Lower leg skin (tissue), 4 donors: Measurements from ENCODE around the gene THAP8. TPM values are rescaled to one million over a fixed set of nuclear protein-coding genes. Genes with fewer than 3 reads are reported as not detected.

ENCODE experiments used
- DNase-seq, 2 donors: peaks; one replicate each; pipeline ENCODE4 v3.0.0-alpha.2; 2019; ENCODE audit warnings: low spot score in 2 of 2
- H3K4me3 ChIP-seq: fragments of 200-600 bp; sonication (generic); 2 replicates; pipeline ENCODE4 v1.5.1; 2017; ENCODE audit warnings: mild to moderate bottlenecking, low read depth; ENCODE audit not compliant: poor library complexity, severe bottlenecking
- POLR2A ChIP-seq, 2 donors: fragments of 450-650 bp; IDR thresholded peaks; one replicate each; pipeline ENCODE4 v1.6.1; 2016 to 2017; ENCODE audit warnings: antibody characterized with exemption in 2 of 2, mild to moderate bottlenecking in 1 of 2, moderate library complexity in 1 of 2
- WGBS, 2 donors: methylation state at CpG; one replicate each; pipeline ENCODE4 v1.1.5; 2018; 5-methylcytosine and 5-hydroxymethylcytosine counted together
- intact Hi-C: fragments of 100-400 bp; cut with DNase I; formaldehyde crosslinking; loops from one replicate; pipeline ENCODE4 v1.15.0; 2023; ENCODE audit warnings: low total_unique reads
- total RNA-seq, 4 donors: library from RNA; depleted of rRNA; stranded (reverse); fragments of >200 nt; gene quantifications; one replicate each; pipeline ENCODE4 v1.1.0, GENCODE V29; 2016
- TF ChIP-seq, protein P1 (sequence below), 3 donors: fragments of 450-650 bp; IDR thresholded peaks; one replicate each; pipeline ENCODE4 v1.5.1; 2016; ENCODE audit warnings: antibody characterized with exemption in 3 of 3, mild to moderate bottlenecking in 3 of 3, moderate library complexity in 2 of 3

THAP8 gene
- total RNA-seq, 4 donors from 2014 or later = 9.1 to 27.4 (median 9.5) TPM

DNA sequence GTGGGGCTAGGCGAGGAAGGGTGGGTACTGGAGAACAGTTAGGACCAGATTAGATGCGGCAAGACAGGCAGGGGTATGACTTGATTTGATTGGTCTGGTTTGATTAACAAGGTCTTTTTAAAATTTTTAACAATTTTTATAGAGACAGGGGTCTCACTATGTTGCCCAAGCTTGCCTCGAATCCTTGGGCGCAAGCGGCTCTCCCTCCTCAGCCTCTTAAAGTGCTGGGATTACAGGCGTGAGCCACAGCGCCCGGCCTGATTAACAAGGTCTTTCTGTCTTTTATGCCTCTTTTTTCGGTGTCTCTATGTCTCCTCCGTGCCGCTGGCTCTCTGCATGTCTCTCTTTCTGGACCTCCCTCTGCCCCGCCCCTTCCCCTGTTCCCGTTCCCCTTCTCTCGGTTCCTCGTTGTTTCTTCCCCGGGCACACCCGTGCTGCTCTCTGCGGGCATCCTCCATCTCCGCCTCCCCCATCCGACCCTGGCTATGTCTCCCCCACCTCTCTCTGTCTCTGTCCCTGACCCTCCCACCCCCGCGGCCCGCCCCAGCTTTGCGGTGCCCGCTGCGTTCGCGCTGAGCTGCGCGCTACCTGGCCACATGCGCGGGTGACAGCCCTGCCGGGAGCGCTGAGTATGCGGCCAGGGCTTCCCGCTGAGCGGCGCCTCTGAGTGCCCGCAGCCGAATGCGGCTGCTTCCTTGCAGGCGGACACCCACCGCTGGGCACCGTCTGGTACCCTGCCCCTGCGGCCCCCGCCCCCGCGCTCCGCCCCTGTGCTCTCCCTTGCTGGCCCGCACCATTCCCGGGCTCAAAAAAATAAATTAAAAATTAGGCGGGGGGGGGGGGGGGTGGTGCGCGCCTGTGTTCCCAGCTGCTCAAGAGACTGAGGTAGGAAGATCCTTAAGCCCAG lies 67.2 kb downstream of the THAP8 start:
- peak; percentile 38 to 88 for DNase-seq
- 8 to 11% methylated on average over 38 to 54 of the region's 54 CpGs for WGBS, 2 donors
- H3K4me3 ChIP-seq = no peak overlapping the region
- TF ChIP-seq, protein P1, sequence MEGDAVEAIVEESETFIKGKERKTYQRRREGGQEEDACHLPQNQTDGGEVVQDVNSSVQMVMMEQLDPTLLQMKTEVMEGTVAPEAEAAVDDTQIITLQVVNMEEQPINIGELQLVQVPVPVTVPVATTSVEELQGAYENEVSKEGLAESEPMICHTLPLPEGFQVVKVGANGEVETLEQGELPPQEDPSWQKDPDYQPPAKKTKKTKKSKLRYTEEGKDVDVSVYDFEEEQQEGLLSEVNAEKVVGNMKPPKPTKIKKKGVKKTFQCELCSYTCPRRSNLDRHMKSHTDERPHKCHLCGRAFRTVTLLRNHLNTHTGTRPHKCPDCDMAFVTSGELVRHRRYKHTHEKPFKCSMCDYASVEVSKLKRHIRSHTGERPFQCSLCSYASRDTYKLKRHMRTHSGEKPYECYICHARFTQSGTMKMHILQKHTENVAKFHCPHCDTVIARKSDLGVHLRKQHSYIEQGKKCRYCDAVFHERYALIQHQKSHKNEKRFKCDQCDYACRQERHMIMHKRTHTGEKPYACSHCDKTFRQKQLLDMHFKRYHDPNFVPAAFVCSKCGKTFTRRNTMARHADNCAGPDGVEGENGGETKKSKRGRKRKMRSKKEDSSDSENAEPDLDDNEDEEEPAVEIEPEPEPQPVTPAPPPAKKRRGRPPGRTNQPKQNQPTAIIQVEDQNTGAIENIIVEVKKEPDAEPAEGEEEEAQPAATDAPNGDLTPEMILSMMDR (IDR thresholded peaks at IDR 0.05) = no peak
- TF ChIP-seq POLR2A (IDR thresholded peaks at IDR 0.05) = no peak
- intact Hi-C loops = no loop called here

DNA sequence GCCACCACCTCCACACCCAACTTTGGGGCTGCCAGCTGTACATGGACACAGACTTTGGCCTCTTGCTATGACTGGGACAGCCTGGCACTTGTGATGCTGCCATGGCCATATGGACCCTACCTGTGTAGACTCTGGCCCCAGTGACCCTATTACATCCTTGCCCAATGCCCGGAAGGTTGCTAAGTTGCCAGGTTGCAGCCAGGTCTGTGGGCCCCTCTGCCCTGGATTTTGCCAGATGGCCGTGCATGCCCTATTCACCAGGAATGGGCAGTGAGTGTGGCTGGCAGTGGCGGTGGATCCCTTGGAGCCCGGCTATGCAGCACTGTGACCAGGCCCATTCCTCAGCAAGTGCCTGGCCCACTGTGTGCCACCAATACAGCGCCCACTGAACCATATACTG lies 68.0 kb downstream of the THAP8 start:
- DNase-seq = no peak
- intact Hi-C loops = no loop called here
- no peak for TF ChIP-seq POLR2A (IDR thresholded peaks at IDR 0.05)
- TF ChIP-seq, protein P1 (IDR thresholded peaks at IDR 0.05) = no peak
- WGBS, 2 donors = 85 to 100% methylated on average over 1 to 5 of the region's 5 CpGs
- H3K4me3 ChIP-seq = no peak overlapping the region

Other genes starting within 250 kb of the THAP8 start
- gene PRODH2, start 241.4 kb downstream of the THAP8 start, total RNA-seq = not detected
- gene NPHS1, start 201.8 kb downstream of the THAP8 start, total RNA-seq = not detected
- under 1 TPM in 1 of 4 donors, not detected in 3; 0.32 TPM for gene KIRREL2, start 197.4 kb downstream of the THAP8 start, total RNA-seq
- gene APLP1, start 185.7 kb downstream of the THAP8 start, total RNA-seq = 1 to 10 TPM; 1.6 to 5.6 (median 2.3) TPM
- gene NFKBID, start 153.7 kb downstream of the THAP8 start, total RNA-seq = 100 to 1,000 TPM in 1 of 4 donors, 10 to 100 TPM in 1, 1 to 10 TPM in 2; 5.9 to 476 (median 25.8) TPM
- gene HCST, start 151.8 kb downstream of the THAP8 start, total RNA-seq = 1 to 10 TPM in 2 of 4 donors, under 1 TPM in 1, not detected in 1; 0.79 to 8.4 (median 4.4) TPM
- gene TYROBP, start 146.0 kb downstream of the THAP8 start, total RNA-seq = 10 to 100 TPM; 25.7 to 29.9 (median 28.4) TPM
- 10 to 100 TPM in 3 of 4 donors, 1 to 10 TPM in 1; 6.8 to 17.9 (median 11.4) TPM for gene LRFN3, start 117.9 kb downstream of the THAP8 start, total RNA-seq
- 10 to 100 TPM; 51.6 to 83.8 (median 64.4) TPM for gene SDHAF1, start 59.1 kb downstream of the THAP8 start, total RNA-seq
- 1 to 10 TPM in 2 of 4 donors, under 1 TPM in 1, not detected in 1; 0.89 to 5.8 (median 1.8) TPM for gene SYNE4, start 45.5 kb downstream of the THAP8 start, total RNA-seq
- gene ALKBH6, start 40.1 kb downstream of the THAP8 start, total RNA-seq = 10 to 100 TPM; 11.9 to 37.9 (median 25.0) TPM
- gene CLIP3, start 21.4 kb downstream of the THAP8 start, total RNA-seq = 10 to 100 TPM in 1 of 4 donors, 1 to 10 TPM in 3; 2.1 to 42.3 (median 4.8) TPM
- gene WDR62, start 612 bp upstream of the THAP8 start, total RNA-seq = 1 to 10 TPM; 1.3 to 3.0 (median 2.3) TPM
- gene OVOL3, start 56.9 kb upstream of the THAP8 start, total RNA-seq = not detected
- gene POLR2I, start 60.6 kb upstream of the THAP8 start, total RNA-seq = 10 to 100 TPM; 32.0 to 74.8 (median 57.5) TPM
- 100 to 1,000 TPM in 2 of 4 donors, 10 to 100 TPM in 2; 60.8 to 113 (median 94.5) TPM for gene TBCB, start 61.2 kb upstream of the THAP8 start, total RNA-seq
- 100 to 1,000 TPM in 1 of 4 donors, 10 to 100 TPM in 3; 33.3 to 125 (median 83.2) TPM for gene CAPNS1, start 85.8 kb upstream of the THAP8 start, total RNA-seq
- gene COX7A1, start 98.2 kb upstream of the THAP8 start, total RNA-seq = 10 to 100 TPM in 1 of 4 donors, 1 to 10 TPM in 3; 1.1 to 12.9 (median 6.3) TPM
- 1 to 10 TPM; 1.4 to 4.5 (median 3.7) TPM for gene ZNF565, start 160.4 kb upstream of the THAP8 start, total RNA-seq
- 10 to 100 TPM; 55.8 to 78.6 (median 66.5) TPM for gene ZNF146, start 160.8 kb upstream of the THAP8 start, total RNA-seq